Activated naive CD4-positive, alpha-beta T cell treated with anti-CD3 and anti-CD28 coated beads, Interleukin-2, amount 50 U/mL, for 24 hours (primary cell): ENCODE data around the gene UCP3.

ENCODE experiments used
- H3K27ac Mint-ChIP-seq: one replicate; pipeline ENCODE4 v1.8.0; 2021; ENCODE audit warnings: mild to moderate bottlenecking, mixed read lengths
- H3K27me3 Mint-ChIP-seq: one replicate; pipeline ENCODE4 v1.8.0; 2021; ENCODE audit warnings: mixed read lengths
- H3K36me3 Mint-ChIP-seq: one replicate; pipeline ENCODE4 v1.8.0; 2021; ENCODE audit warnings: mixed read lengths
- H3K4me1 Mint-ChIP-seq: one replicate; pipeline ENCODE4 v1.8.0; 2021; ENCODE audit warnings: mixed read lengths
- H3K4me3 Mint-ChIP-seq: one replicate; pipeline ENCODE4 v1.8.0; 2021; ENCODE audit warnings: mild to moderate bottlenecking, mixed read lengths
- H3K9me3 Mint-ChIP-seq: one replicate; pipeline ENCODE4 v1.8.0; 2021; ENCODE audit warnings: mixed read lengths

The UCP3 gene

DNA sequence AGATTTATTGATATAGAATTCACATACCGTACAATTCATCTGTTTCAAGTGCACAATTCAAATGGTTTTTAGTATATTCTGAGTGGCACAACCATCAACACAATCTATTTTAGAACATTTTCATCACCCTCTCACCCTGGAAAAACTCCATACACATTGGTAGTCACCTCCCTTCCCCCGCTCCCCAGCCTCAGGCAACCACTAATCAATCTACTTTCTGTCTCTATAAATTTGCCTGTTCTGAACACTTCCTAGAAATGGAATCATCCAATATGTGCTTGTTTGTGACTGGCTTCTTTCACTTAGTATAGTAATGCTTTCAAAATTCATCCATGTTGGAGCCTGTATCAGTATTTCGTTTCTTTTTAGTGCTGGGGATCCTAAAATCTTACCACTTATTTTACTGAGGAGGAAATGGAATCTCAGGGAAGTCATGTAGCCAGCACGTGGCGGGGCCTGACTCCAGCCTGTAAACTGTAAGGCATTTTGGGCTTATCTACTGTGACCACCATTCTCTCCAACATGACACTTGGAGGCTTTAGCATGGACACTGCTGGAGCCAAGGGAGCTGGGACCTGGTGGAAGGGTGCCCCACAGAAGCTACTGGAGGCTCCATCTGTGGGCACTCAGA, 905 bp upstream of the UCP3 start:
- Mint-ChIP-seq H3K36me3 (peaks cover 2% of the 10 kb centered on the region), H3K27ac (peak overlapping the region; percentile 42), H3K4me1 (peaks cover 91% of the 10 kb centered on the region), H3K4me3 (peak overlapping the region; percentile 65), H3K9me3 (no peaks in the 10 kb centered on the region), H3K27me3 (no peaks in the 10 kb centered on the region)

DNA sequence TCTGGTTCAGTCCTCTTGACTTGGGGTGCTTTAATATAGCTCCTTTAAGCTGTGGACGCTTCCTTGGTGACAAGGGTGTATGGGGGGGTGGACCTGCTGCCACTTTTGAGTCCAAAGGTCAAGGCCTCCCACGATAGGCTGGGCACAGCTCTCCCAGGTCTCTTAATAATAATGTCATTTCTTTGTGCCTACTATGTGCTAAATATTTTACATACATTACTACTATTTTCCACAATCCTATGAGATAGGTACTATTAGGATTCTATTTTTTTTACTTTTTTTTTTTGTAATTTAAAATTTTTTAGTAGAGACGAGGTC, 304 bp upstream of the UCP3 start:
- Mint-ChIP-seq H3K4me3 (no peak overlapping the region), H3K27me3 (no peaks in the 10 kb centered on the region), H3K9me3 (no peaks in the 10 kb centered on the region), H3K36me3 (peaks cover 2% of the 10 kb centered on the region), H3K4me1 (peaks cover 91% of the 10 kb centered on the region), H3K27ac (no peak overlapping the region)

DNA sequence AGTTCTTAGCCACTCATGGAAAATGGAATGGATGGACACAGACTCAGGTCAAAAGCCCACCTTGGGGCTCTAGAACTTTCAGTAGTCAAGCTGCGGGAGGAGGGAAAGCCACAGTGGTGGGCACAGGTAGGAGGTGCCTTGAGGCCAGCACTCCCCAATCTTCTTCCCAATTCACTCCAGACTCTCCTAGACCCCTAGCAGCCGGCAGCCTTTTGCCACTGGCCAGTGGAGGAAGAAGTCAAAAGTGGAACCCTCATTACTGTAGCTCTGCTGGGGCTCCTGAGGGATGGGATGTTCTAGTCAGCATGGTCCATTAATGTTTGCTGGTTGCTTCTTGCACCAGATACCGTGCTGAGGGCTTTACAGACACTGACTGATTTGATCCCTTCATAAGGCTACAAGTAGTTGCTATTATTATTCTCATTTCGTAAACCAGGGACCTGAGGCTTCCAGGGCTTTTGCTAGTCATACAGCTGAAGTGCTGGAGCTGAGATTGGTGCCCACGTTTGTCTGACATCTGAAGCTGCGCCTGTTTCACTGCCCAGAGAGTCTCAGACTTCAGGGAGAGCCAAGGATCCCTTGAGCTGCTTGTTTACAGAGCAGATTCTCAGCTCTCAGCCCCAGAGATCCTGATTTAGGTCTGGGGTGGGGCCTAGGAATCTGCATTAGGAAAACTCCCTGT, 1.1 kb downstream of the UCP3 start:
- no peaks in the 10 kb centered on the region for H3K27me3 Mint-ChIP-seq
- no peak overlapping the region for H3K4me3 Mint-ChIP-seq
- H3K36me3 Mint-ChIP-seq, result peaks cover 3% of the 10 kb centered on the region
- H3K4me1 Mint-ChIP-seq, result peaks cover 94% of the 10 kb centered on the region
- peak overlapping the region; percentile 80 for H3K27ac Mint-ChIP-seq
- H3K9me3 Mint-ChIP-seq, result no peaks in the 10 kb centered on the region

DNA sequence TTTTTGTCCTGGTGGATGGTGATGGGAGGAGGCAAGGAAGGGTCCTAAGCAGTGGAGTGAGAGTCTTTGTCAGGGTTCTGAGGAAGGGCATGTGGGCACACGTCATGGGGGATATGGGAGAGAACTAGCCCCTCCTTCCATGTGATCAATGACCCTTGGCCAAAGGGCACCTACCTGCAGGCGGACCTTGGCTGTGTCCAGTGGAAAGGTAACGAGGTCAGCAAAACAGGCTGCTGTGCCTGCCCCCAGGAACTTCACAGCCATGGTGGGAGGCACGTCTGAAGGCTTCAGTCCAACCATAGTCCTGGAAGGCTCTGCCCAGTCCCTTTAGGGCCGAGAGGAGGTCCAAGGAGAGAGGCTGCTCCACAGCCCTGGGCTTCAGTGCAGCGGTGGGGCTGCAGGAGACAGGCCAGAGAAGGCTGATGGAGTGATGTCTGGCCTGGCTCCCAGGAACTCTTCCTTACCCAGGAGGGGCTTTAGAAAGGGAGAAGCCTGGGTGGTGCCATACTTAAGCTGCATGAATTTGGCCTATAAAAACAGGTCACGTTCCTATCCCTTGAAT, 2.1 kb downstream of the UCP3 start:
- Mint-ChIP-seq H3K27ac (peak overlapping the region; percentile 91), H3K36me3 (peaks cover 5% of the 10 kb centered on the region), H3K9me3 (no peaks in the 10 kb centered on the region), H3K4me1 (peaks cover 90% of the 10 kb centered on the region), H3K27me3 (no peaks in the 10 kb centered on the region), H3K4me3 (no peak overlapping the region)

DNA sequence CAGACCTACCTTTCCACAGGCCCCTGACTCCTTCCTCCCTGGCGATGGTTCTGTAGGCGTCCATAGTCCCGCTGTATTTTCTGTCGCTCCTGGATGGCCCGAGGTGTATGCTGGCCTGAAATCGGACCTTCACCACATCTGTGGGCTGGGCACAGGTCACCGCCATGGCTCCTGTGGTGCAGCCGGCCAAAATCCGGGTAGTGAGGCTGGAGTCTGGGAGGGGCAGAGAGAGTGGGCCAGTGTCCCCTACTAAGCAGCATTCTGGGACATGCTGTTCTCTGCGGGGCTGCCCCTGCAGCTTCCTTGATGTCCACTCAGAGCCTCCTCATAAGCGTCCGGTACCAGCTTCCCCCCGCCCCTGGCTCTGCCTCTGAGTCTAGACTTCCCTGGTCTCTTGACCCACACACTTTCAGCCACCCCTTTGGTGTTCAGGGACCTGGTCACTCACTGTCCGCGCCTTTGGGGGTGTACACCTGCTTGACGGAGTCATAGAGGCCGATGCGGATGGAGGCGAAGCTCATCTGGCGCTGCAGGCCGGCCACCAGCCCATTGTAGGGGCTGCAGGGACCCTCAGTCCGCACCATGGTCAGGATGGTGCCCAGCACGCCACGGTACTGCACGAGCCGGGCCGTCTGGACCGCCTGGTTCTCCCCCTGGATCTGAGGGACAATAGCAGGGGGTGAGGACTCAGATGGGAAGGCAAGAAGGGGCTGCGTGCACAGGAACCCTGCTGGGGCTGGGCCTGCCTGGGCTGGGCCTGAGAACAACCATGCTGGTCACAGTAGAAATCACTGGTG, 3.0 kb downstream of the UCP3 start:
- H3K27me3 Mint-ChIP-seq, result no peaks in the 10 kb centered on the region
- H3K27ac Mint-ChIP-seq, result peak overlapping the region; percentile 94
- H3K4me1 Mint-ChIP-seq, result peaks cover 81% of the 10 kb centered on the region
- H3K36me3 Mint-ChIP-seq, result peaks cover 7% of the 10 kb centered on the region
- no peak overlapping the region for H3K4me3 Mint-ChIP-seq
- H3K9me3 Mint-ChIP-seq, result no peaks in the 10 kb centered on the region

DNA sequence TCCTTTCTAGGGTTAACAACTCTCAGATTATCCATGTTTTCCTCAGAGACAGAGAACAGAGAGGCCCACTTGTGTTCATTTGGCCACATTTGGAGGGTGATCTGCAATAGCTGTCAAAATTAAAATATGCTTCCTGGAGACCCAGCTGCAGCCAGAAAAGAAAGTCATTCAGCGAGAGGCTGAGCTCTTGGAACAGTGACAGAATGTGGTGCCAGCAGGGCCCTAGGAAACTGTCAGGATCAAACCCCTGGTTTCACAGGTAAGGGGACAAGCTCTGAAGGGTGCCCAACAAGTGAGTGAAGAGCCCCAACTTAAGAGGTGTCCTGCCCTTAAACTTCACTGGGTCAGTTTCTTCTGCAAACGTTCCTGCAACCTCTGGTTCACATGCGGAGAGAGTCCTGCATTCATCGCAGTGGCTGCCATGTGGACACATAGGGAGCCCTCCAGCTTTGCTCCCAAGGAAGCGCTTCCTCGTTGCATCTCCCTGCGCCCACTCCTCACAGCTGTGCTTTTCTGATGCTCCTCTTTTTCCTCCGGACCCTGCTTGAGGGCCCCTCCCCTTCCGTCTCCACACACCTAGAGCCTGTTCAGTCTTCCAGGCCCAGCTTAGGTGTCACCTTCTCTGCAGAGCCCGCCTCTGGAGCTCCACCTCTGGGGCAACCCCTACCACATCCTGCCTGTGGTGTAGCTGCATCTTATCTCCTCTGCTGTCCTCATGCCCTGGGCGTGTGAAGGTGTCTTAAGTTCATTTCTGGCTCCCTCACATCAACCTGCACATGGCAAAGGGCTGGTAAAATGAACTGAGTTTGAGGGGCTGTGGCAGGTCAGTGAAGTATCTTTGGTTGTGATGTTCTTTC, 3.9 kb downstream of the UCP3 start:
- Mint-ChIP-seq H3K9me3 (no peaks in the 10 kb centered on the region), H3K27me3 (no peaks in the 10 kb centered on the region), H3K36me3 (peaks cover 8% of the 10 kb centered on the region), H3K4me1 (peaks cover 72% of the 10 kb centered on the region), H3K27ac (peak overlapping the region; percentile 94), H3K4me3 (peak overlapping the region; percentile 75)

DNA sequence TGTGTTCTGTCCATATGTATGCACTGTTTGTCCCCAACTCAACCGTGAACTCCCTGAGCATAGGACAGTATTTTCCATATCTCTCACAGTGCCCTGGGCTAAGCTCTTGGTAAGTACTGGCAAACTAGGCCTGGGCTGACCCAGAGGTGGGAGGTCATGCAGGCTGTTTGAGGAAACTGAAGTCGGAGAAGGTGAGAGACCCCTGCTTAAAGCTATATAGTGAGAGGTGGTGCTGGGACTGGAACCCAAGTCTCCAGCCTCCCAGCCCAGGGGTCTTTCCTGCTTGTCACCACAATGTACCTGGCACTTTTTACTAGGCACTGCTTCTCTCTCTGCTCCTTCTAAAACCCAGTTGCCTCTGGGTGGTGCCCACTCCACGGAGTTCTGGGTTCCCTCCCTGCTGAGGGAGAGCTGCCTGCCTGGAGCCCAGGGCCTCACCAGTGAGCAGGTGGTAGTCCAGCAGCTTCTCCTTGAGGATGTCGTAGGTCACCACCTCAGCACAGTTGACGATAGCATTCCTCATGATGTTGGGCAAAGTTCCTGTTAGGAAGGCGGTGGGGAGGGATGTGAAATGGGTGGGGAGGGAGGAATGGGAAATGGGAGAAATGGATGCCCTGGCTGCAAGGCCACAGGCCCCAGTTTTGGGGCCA, 4.7 kb downstream of the UCP3 start:
- Mint-ChIP-seq H3K9me3 (no peaks in the 10 kb centered on the region), H3K4me1 (peaks cover 74% of the 10 kb centered on the region), H3K27me3 (no peaks in the 10 kb centered on the region), H3K36me3 (peaks cover 9% of the 10 kb centered on the region), H3K4me3 (no peak overlapping the region), H3K27ac (peak overlapping the region; percentile 65)

DNA sequence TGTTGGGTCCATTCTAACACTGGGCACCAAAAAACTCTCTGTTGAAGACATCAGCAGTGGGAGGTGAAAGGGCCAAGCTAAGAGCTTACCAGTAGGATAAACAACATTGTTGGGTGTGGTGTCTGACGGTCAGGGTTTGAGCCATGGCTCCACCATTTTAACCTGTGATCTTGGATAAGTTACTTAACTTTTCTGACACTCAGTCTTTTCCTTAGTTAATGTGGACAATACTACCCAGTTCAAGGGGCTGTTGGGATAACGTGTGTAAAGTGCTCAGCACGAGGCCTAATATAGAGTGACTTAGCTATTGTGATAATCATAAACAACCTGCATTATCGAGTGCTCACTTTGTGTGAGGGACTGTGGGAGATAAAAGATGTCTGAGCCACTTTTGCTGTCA, 6.1 kb downstream of the UCP3 start:
- Mint-ChIP-seq H3K27ac (no peak overlapping the region), H3K27me3 (no peaks in the 10 kb centered on the region), H3K9me3 (no peaks in the 10 kb centered on the region), H3K4me1 (peaks cover 66% of the 10 kb centered on the region), H3K4me3 (no peak overlapping the region), H3K36me3 (peaks cover 9% of the 10 kb centered on the region)

DNA sequence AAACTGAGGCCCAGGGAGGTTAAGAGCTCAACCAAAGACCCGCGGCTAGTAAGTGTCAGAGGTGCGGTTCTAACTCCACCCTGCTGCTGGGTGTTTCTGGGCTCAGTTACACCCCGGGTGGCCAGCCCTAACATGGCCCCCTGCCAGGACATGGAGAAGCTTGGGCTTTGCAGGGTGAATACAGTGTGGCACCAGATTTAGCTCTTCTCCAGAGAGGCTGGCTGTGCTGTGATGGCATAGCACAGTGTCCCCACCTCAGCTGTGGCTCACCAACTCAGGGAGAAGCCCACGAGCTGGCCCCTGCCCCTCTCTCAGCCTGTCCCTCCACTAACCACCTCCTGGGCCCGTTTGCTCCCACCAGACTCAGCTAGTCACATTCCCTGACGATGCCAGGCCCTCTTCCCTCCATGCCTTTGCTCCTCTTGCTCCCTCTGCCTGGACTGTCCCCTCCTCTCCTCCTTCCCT, 7.0 kb downstream of the UCP3 start:
- no peaks in the 10 kb centered on the region for H3K27me3 Mint-ChIP-seq
- peaks cover 9% of the 10 kb centered on the region for H3K36me3 Mint-ChIP-seq
- H3K4me3 Mint-ChIP-seq, result no peak overlapping the region
- no peak overlapping the region for H3K27ac Mint-ChIP-seq
- H3K9me3 Mint-ChIP-seq, result no peaks in the 10 kb centered on the region
- H3K4me1 Mint-ChIP-seq, result peaks cover 68% of the 10 kb centered on the region

DNA sequence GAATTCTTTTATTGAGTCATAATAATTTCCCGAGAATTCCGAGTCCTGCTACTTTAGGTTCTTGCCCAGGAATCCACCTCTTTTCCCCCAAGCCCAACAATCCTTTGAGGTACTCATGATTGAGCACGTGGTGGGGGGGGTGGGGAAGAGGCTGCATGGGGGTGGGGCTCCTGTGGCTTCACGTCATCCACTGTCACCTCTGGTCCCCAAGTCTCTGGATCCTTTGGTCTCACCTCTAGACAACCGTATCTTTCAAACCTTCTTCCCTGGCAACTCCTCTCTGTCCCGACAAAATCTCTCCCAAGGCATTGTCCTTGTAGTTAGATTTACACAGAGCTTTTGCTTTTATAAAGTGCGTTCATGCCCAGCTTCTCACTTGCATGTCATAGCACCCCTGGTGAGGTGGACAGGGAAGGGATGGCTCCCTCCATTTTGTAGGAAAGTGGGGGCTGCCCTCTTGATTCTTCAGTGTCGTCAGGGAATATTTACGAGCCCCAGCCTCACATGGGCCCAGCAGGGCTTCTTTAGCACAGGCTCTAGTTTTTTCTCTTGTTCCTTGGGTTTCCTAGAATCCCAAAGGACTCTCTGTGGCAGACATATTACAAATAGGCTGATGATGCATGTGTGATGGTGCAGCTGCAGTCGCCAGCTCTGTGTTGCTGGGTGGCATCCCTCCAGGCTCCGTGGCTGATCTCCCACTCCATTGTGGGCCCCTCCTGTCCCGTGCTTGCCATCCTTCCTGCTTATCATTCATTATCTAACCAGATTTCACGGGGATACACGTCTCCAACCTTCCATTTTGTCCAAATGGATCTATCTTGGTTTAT, 8.4 kb downstream of the UCP3 start:
- Mint-ChIP-seq H3K36me3 (peaks cover 9% of the 10 kb centered on the region), H3K9me3 (no peaks in the 10 kb centered on the region), H3K4me1 (peaks cover 68% of the 10 kb centered on the region), H3K27ac (no peak overlapping the region), H3K27me3 (no peaks in the 10 kb centered on the region), H3K4me3 (no peak overlapping the region)

DNA sequence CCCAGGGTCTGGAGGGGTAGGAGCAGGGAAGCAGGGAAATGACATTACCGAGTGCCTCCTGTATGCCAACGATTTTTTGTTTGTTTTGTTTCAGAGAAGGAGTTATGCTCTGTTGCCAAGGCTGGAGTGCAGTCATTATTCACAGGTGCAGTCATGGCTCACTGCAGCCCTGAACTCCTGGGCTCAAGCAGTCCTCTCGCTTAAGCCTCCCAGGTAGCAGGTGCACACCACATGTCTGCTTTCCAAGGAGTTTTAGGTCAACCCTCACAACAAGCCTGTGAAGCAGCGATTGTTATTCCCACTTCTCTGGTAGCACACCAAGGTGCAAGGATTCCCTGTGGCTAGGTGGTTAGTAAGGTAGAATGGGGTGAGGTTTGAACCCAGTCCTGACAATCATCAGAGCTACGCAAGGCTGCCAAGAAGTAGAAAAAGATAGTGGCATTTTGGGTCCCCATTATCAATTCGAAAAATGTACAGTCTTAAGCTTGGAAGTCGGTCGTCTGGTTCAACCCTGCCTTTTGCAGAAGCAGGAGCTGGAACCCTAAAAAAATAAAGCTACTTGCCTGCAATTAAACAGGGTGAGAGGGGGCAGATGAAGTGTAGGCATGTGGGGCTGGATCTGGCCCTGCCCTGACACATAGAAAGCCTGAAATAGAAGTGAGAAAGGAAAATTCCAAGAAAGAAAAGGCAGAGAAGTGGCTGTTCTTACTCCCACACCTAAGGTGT, 9.1 kb downstream of the UCP3 start:
- Mint-ChIP-seq H3K4me1 (peaks cover 68% of the 10 kb centered on the region), H3K4me3 (peak overlapping the region; percentile 3), H3K9me3 (no peaks in the 10 kb centered on the region), H3K27ac (no peak overlapping the region), H3K36me3 (peaks cover 9% of the 10 kb centered on the region), H3K27me3 (no peaks in the 10 kb centered on the region)

DNA sequence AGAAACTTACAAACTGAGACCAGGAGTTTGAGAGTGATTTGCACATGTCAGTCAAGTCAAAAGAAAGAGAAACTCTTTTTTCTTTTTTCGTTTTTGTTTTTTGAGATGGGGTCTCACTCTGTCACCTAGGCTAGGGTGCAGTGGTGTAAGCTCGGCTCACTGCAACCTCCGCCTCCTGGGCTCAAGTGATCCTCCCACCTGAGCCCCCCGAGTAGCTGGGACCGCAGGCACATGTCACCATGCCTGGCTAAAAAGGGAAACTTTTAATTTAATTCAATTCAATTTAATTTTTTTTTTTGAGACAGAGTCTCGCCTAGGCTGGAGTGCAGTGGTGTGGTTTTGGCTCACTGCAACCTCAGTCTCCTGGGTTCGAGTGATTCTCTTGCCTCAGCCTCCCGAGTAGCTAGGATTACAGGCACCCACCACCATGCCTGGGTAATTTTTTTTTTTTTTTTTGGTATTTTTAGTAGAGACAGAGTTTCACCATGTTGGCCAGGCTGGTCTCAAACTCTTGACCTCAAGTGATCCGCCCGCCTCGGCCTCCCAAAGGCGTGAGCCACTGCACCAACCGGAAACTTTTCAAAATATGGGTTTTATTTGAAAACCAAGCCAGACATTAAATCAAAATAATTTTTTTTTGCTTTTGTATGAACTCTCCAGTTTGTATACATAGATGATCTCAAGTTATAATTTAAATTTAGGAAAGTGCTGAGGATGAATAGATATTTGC, 9.9 kb downstream of the UCP3 start:
- peaks cover 67% of the 10 kb centered on the region for H3K4me1 Mint-ChIP-seq

DNA sequence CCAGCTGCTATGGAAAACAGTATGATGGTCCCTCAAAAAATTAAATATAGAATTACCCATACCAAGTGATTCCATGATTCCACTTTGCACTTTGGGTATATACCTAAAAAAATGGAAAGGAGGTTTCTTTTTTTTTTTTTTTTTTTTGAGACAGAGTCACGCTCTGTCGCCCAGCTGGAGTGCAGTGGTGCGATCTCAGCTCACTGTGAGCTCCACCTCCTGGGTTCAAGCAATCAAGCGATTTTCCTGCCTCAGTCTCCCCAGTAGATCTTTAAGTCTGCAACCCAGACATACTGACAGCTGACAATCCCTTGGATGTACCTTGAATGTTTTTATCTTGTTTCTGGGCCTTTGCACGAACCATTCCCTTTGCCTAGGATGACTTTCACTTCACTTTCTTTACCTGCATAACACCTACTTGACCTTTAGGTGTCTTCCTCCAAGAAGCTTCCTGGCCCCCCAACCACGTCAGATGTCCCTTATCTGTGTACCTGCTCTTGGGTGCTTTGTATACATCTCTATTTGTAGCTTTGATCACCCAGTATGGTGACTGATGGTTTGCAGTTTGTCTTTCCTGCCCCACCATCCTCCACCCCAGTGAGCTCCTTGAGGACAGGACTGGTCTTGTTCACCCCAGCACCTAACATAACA, 11.6 kb downstream of the UCP3 start:
- H3K27ac Mint-ChIP-seq, result peak overlapping the region; percentile 42
- H3K36me3 Mint-ChIP-seq, result peaks cover 4% of the 10 kb centered on the region
- H3K4me3 Mint-ChIP-seq, result no peak overlapping the region
- H3K9me3 Mint-ChIP-seq, result no peaks in the 10 kb centered on the region
- H3K27me3 Mint-ChIP-seq, result no peaks in the 10 kb centered on the region
- H3K4me1 Mint-ChIP-seq, result peaks cover 58% of the 10 kb centered on the region

More for the DNA sequence above, 9.9 kb downstream of the UCP3 start:
- Mint-ChIP-seq H3K9me3 (no peaks in the 10 kb centered on the region), H3K4me3 (no peak overlapping the region), H3K36me3 (peaks cover 9% of the 10 kb centered on the region), H3K27ac (no peak overlapping the region), H3K27me3 (no peaks in the 10 kb centered on the region)
